HG02938 (cell line): ENCODE measurements around the gene HAT1.
"Not testable (repeated sequence)": the region's sequence is repeated elsewhere in the genome, so short reads cannot be mapped to it uniquely, and the experiment has no call there.

ENCODE experiments used
- ATAC-seq: cut with Tn5 transposase; IDR thresholded peaks from one replicate; pipeline ENCODE4 v1.9.1; 2021; ENCODE audit warnings: mild to moderate bottlenecking, moderate library complexity; ENCODE audit not compliant: unreplicated experiment

HAT1 gene

GRCh38 chr2:171968509-171968908 lies 46.2 kb downstream of the HAT1 start:
- ATAC-seq: no peak

GRCh38 chr2:171972329-171972982 lies 50.2 kb downstream of the HAT1 start:
- no peak for ATAC-seq

GRCh38 chr2:171979103-171979502 lies 56.8 kb downstream of the HAT1 start:
- ATAC-seq: no peak

- not testable (repeated sequence) for ATAC-seq
These were observed 61.7 kb downstream of the HAT1 start for GRCh38 chr2:171983924-171984323.

GRCh38 chr2:171985076-171985475 lies 62.8 kb downstream of the HAT1 start:
- no peak for ATAC-seq

GRCh38 chr2:171986778-171987177 lies 64.5 kb downstream of the HAT1 start:
- no peak for ATAC-seq

- ATAC-seq: no peak
These were observed 68.8 kb downstream of the HAT1 start for GRCh38 chr2:171991027-171991426.

GRCh38 chr2:171995586-171995985 lies 73.3 kb downstream of the HAT1 start:
- no peak for ATAC-seq

GRCh38 chr2:171996021-171996420 lies 73.8 kb downstream of the HAT1 start:
- no peak for ATAC-seq

GRCh38 chr2:171997031-171997430 lies 74.8 kb downstream of the HAT1 start:
- not testable (repeated sequence) for ATAC-seq

- ATAC-seq: peak; percentile 11
These were observed 76.9 kb downstream of the HAT1 start for GRCh38 chr2:171999161-171999560.

GRCh38 chr2:171999604-172000469 lies 77.6 kb downstream of the HAT1 start, which contains the start of gene METAP1D:
METAP1D (plus strand) TSS chr2:171999953; CDS start chr2:171999970, 17 bp downstream.
- peak; percentile 88 for ATAC-seq

GRCh38 chr2:172000696-172001361 lies 78.6 kb downstream of the HAT1 start:
- no peak for ATAC-seq

- no peak for ATAC-seq
These were observed 85.1 kb downstream of the HAT1 start for GRCh38 chr2:172007372-172007771.

GRCh38 chr2:172009823-172010222 lies 87.6 kb downstream of the HAT1 start:
- ATAC-seq: no peak

- ATAC-seq: no peak
These were observed 89.7 kb downstream of the HAT1 start for GRCh38 chr2:172011812-172012575.

- no peak for ATAC-seq
These were observed 90.6 kb downstream of the HAT1 start for GRCh38 chr2:172012677-172013391.

- ATAC-seq: peak; percentile 70
These were observed 91.1 kb downstream of the HAT1 start for GRCh38 chr2:172013396-172013795.

- ATAC-seq: no peak
These were observed 99.0 kb downstream of the HAT1 start for GRCh38 chr2:172021074-172021931.
